Stimulated activated CD8-positive, alpha-beta memory T cell treated with anti-CD3 and anti-CD28 coated beads, Interleukin-7, amount 100 ng/mL, for 1 hour (primary cell): ENCODE data around the gene AUTS2.
"Not testable (repeated sequence)": the region's sequence is repeated elsewhere in the genome, so short reads cannot be mapped to it uniquely, and the experiment has no call there.

ENCODE experiments used
- DNase-seq, 2 donors: peaks; one replicate each; pipeline ENCODE4 v3.0.0-alpha.2; 2020; ENCODE audit warnings: low read depth in 2 of 2

Gene AUTS2

GRCh38 chr7:70346844-70347462 lies 748.7 kb downstream of the AUTS2 start:
- DNase-seq = no peak

GRCh38 chr7:70347463-70348254 lies 749.4 kb downstream of the AUTS2 start:
- DNase-seq = no peak

- no peak for DNase-seq
Measured at GRCh38 chr7:70349031-70349430, 750.8 kb downstream of the AUTS2 start.

- no peak for DNase-seq
Measured at GRCh38 chr7:70349819-70350218, 751.5 kb downstream of the AUTS2 start.

- DNase-seq = no peak
Measured at GRCh38 chr7:70352088-70352487, 753.8 kb downstream of the AUTS2 start.

- no peak for DNase-seq
Measured at GRCh38 chr7:70352906-70353305, 754.6 kb downstream of the AUTS2 start.

- no peak for DNase-seq
Measured at GRCh38 chr7:70353330-70353945, 755.2 kb downstream of the AUTS2 start.

- DNase-seq = no peak
Measured at GRCh38 chr7:70353946-70354335, 755.7 kb downstream of the AUTS2 start.

GRCh38 chr7:70354409-70355169 lies 756.3 kb downstream of the AUTS2 start:
- no peak for DNase-seq

GRCh38 chr7:70355198-70356020 lies 757.1 kb downstream of the AUTS2 start:
- DNase-seq = no peak

- no peak for DNase-seq
Measured at GRCh38 chr7:70356085-70356786, 758.0 kb downstream of the AUTS2 start.

- DNase-seq = no peak
Measured at GRCh38 chr7:70356787-70357328, 758.6 kb downstream of the AUTS2 start.

GRCh38 chr7:70360557-70360956 lies 762.3 kb downstream of the AUTS2 start:
- no peak for DNase-seq

GRCh38 chr7:70361821-70362220 lies 763.5 kb downstream of the AUTS2 start:
- no peak for DNase-seq

GRCh38 chr7:70364393-70364792 lies 766.1 kb downstream of the AUTS2 start:
- not testable (repeated sequence) for DNase-seq

GRCh38 chr7:70371652-70372051 lies 773.4 kb downstream of the AUTS2 start:
- DNase-seq = no peak

GRCh38 chr7:70372768-70373515 lies 774.7 kb downstream of the AUTS2 start:
- DNase-seq = no peak

GRCh38 chr7:70374772-70375533 lies 776.7 kb downstream of the AUTS2 start:
- no peak for DNase-seq

- no peak for DNase-seq
Measured at GRCh38 chr7:70376561-70377031, 778.3 kb downstream of the AUTS2 start.
